Iris pigment epithelial cell (primary cell): Measurements from ENCODE around the gene PLVAP.

ENCODE experiments used
- DNase-seq: peaks from one replicate; pipeline ENCODE4 v3.0.0-alpha.2; 2011; ENCODE audit warnings: low read depth

The PLVAP gene

GRCh38 chr19:17357724-17358123, 19.4 kb downstream of the PLVAP start:
- DNase-seq, result no peak

DNA sequence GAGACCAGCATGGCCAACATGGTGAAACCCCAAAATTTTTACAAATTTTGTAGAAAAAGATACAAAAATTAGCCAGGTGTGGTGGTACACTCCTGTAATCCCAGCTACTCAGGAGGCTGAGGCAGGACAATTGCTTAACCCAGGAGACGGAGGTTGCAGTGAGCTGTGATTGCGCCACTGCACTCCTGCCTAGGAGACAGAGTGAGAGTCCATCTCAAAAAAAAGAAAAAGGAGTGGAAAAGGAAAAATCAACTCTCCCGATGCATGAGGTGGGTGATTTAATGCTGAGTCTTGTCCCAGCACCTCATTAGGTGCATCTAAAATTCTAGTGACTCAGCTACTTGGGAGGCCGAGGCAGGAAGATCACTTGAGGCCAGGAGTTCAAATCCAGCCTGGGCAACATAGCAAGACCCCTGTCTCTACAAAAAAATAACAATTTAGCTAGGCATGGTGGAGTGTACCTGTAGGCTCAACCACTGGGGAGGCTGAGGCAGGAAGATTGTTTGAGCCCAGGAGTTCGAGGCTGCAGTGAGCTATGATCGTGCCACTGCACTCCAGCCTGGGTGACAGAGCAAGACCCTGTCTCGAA, 20.0 kb downstream of the PLVAP start:
- DNase-seq, result no peak

- DNase-seq, result no peak
Observed at GRCh38 chr19:17353386-17353785, 23.8 kb downstream of the PLVAP start.

DNA sequence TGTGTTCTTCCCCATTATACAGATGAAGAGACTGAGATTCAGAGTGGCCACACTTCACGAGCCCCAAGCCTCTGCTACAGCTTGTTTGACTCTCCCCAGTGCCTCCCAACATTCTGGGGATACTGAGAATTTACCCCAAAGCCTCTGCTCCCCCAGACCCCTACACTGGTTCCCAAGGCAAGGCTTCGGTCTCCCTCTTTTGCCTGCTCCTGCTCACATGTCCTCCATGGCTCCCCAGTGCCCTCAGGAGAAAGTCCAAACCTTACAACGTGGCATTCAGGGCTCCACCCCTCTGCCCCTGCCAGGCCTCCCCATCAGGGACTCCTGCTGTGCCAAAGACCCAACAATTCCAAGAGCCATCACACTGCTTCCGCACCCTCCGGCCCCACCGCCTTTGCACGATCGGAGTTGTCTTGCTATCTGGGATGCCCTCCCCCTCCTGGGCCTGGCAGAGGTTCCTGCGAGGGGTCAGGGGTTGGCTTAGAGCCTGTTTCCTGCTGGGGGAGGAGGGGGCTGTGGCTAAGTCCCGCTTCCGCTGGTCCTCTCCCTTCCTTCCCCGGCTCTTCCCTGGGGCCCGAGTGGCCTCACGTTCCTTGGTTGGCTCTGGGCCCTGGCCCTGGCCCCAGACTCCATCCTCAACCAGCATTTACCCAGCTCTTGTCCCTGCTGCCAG, 24.4 kb downstream of the PLVAP start:
- no peak for DNase-seq

DNA sequence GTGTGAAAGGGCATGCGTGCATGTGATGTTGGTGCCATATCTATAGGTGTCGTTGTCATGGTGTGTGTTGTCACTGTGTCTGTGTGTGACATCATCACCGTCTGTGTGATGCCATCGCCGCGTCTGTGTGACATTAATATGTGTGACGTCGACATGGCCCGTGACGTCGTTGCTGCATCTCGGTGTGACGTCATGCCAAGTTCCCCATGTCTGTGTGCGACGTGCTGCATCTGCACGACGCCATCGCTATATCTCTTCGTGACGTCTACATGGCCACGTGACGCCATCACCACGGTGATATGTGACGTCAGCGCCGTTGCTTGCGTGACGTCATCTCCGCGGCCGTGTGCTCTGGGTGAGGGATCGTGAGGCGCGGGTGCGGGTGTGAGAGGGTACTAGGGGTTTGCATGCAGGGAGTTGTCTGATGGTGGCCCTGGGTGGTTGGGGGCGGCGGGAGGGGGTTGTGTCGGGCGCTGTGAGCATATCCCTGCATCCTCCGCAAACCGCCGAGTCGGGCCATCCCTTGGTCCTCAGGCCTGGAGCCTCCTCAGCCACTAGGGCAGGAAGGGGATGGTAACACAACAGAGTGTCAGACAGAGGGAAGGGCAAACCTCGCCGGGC, 25.2 kb downstream of the PLVAP start:
- no peak for DNase-seq

GRCh38 chr19:17348700-17349099, 28.4 kb downstream of the PLVAP start:
- no peak for DNase-seq

- no peak for DNase-seq
Observed at GRCh38 chr19:17347877-17348276, 29.3 kb downstream of the PLVAP start.

DNA sequence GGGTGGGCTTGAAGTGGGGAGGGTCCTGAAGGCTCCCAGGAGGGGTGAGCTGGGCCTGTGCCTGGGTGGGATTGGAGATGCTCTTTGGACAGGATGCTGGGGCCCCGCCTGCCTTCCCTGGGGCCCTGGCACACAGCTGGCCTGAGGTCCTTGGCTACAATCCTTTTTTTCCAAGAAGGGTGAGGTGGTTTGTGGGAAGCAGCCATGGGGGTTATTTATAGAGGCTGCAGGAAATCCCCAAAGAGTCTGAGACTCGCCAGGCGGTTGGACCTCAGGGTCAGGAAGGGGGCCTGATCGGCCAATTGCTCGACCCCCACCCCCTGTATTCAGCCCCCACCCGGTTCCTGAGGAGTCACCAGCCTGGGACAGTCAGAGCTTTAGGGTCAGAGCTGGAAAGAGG, 29.8 kb downstream of the PLVAP start:
- no peak for DNase-seq

- peak; percentile 49 for DNase-seq
Observed at GRCh38 chr19:17346109-17346671, 31.0 kb downstream of the PLVAP start.

- DNase-seq, result no peak
Observed at GRCh38 chr19:17341845-17342244, 35.3 kb downstream of the PLVAP start.

- DNase-seq, result no peak
Observed at GRCh38 chr19:17341386-17341785, 35.8 kb downstream of the PLVAP start.

DNA sequence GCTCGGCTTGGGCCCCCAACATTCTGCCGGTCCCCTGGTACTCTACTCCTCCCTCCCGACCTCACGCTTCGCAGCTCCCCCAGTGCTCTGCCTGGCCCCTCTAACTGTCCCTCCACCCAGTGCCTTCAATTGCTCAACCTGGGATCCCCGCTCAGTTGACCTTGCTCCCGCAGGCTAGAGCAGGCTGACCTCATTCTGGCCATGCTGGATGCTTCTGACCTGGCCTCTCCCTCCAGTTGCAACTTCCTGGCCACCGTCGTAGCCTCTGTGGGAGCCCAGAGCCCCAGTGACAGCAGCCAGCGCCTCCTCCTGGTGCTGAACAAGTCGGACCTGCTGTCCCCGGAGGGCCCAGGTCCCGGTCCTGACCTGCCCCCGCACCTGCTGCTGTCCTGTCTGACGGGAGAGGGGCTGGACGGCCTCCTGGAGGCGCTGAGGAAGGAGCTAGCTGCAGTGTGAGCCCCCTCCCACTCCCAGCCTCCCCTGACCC, 36.2 kb downstream of the PLVAP start:
- DNase-seq, result no peak

DNA sequence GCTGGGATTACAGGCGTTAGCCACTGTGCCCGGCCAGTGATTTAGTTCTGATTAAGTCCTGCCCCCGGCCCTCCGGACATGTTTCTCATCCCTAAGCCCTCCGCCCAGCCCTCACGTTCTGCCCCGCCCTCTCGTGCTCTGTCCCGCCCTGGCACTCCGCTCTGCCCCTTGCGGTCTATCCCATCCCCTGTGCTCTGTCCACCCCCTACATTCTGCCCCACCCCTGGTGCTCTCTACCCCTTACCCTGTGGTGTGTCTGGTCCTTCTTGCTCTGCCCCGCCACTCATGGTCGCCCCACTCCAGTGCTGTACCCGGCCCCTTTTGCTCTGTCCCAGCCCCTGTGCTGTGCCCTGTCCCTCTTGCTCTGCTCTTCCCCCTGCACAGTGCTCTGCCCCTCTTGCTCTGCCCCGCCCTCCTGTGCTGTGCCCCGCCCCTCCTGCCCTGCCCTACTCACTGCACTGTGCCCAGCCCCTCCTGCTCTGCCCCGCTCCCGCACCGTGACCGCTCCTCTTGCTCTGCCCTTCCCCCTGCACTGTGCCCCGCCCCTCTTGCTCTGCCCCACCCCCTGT, 36.8 kb downstream of the PLVAP start:
- no peak for DNase-seq

DNA sequence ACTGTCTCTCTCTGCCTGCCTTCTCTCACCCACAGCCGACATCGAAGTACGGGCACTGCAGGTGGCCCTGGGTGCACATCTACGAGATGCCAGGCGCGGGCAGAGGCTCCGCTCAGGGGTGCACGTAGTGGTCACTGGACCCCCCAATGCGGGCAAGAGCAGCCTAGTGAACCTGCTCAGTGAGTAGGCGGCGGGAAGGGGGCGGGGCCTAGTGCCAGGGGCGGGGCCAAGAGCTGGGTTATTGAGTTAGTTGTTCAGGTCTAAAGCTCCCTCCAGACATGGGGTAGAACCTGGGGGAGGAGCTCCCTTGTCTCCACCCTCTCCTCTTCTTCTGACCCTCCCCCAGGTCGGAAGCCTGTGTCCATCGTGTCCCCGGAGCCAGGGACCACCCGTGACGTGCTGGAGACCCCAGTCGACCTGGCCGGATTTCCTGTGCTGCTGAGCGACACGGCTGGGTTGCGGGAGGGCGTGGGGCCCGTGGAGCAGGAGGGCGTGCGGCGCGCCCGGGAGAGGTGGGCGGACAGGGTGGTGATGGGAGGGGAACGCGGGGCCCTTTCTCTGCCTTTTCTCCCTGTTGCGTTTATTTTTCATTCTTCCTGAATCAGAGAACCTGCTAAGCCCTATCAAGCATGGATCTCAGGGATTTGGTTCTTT, 37.9 kb downstream of the PLVAP start:
- no peak for DNase-seq

DNA sequence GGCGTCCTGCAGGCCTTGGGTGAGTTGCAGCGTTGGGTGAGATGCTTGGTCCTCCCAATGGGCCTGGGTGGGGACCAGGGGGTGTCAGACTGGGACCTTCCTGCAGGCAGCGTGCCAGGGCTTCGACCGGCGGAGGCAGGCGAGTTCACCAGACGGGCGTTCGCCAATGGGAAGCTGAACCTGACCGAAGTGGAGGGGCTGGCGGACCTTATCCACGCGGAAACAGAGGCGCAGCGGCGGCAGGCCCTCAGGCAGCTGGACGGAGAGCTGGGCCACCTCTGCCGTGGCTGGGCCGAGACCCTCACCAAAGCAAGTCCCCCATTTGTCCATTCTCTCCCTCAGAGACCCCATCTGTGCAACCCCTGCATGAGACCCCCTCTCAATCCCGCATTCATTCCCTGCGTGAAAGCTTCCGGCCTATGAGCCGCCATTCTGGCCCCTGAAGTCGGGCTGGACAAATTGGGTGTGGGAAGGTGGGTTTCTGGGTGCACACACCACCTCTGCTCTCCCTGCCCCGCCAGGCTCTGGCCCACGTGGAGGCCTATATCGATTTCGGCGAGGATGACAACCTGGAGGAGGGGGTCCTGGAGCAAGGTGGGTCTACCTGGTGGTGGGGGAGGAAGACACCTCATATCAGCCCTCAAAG, 38.6 kb downstream of the PLVAP start:
- DNase-seq, result no peak

DNA sequence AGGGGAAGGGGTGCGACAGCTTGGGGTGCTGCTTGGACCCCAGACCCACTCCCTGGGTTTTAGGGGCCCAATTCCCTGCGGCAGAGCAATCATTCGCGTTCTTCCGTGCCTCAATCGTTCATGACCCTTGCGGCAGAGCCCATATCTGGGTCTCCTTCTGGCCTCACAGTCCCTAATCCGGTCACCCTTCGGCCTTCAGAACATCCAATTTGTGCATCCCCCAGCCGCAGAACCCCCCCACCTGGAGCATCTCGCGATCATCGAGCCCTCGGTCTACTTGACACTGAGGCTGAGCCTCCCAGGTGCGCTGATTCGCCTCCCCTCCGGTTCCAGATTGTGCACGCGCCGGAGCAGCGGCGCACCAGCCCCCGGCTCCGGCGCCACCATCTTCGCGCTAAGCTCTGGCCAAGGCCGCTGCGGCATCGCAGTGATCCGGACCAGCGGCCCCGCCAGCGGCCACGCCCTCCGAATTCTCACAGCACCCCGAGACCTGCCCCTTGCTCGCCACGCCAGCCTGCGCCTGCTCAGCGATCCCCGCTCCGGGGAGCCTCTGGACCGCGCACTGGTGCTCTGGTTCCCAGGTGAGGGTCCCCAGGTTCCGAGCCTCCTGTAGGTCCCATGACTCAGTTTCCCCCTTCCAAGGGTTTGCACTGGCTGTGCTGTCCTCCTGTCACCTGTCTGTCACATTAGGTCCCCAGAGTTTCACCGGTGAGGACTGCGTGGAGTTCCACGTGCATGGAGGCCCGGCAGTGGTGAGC, 39.3 kb downstream of the PLVAP start:
- DNase-seq, result no peak

DNA sequence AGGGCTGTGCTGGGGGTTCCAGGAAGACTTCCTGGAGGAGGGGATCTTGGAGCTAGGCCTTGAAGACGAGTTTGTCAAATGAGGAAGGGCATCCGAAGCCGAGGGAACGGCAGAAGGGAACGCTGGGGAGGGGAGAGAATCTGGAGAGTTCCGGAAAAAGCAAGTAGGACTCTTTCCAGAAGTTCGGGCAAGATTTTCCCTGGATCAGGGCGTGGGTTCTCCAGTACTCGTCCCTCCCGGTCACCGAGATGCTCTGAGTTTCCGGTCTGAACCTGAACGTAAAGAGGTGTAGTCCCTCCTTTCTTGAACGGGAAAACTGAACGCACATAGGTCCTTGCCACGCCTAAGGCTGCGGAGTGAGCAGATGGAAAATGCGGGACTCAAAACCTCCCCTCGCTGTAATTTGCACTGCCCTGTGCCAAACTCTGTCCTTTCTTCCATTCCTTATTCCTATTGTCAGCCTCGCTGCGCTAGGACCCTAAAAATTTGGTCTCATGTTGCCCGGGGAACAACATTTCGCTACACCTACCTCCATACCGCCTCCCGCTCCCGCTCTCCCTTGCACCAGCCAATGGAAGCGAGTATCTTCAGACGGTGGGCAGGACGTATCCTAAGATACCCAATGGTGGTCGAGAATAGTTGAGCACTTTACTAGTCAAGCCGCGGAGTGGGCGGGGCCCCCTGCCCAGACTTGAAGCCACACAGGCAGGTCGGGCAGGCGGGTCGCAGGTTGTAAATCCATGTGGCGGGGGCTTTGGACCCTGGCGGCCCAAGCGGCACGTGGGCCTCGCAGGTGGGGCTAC, 40.1 kb downstream of the PLVAP start, which contains the start of gene GTPBP3:
Gene GTPBP3 (plus strand): TSS at position 682 of the 803 bp plus-strand sequence. CDS start 59 bp downstream, at position 741.
- DNase-seq, result peak; percentile 99

- DNase-seq, result no peak
Observed at GRCh38 chr19:17335575-17335974, 41.6 kb downstream of the PLVAP start.

DNA sequence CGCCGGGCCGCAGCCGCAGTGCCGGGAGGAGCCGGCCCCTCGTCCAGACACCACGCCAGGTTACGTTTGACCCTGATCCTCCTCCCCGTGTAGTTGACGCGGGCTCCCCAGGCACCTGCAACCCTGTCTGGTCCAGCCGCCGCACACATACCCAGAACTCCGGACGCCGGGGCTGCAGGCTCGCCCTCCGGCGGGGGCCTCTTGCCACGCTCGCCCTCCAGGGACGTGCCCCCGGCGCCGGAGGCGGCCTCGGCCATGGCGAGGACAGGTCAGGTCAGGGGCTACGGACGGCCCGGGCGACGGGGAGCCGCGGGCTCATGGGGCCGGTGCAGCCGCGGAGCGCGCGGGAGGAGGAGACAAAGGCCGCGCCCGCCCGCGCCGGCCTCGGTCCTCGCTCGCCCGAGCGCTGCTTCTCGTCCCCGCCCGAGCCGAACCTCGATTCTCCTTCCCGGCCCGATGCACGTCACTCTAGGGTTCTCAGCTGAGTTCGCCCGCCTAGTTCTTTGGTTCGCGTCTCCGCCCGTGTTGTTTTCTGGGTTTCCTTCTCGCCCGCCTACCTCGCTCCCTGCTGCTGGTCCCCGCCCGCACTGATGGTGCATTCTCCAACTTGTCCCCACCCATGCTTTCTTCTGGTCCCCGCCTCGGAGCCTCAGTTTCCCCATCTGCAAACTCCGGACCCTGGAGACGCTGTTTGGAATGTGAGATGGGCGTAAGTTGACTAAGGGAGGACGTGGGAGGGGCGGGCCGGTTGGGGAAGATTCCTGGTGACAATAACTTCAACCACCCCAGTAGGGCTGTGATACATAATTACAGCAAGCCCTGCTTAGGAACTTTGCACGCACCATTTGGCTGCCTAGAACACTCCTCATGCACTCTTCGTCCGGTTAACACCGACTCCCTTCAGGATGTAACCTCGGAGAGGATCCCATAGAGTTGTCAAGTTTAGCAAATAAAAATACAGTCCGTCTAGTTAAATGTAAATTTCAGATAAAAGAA, 42.4 kb downstream of the PLVAP start, which contains the start of gene ANO8:
Gene ANO8 (minus strand): TSS at position 442 of the 996 bp plus-strand sequence. CDS start 185 bp downstream, at position 257.
- peak; percentile 99 for DNase-seq
